ENCODE results near the gene MTFMT.

DNA sequence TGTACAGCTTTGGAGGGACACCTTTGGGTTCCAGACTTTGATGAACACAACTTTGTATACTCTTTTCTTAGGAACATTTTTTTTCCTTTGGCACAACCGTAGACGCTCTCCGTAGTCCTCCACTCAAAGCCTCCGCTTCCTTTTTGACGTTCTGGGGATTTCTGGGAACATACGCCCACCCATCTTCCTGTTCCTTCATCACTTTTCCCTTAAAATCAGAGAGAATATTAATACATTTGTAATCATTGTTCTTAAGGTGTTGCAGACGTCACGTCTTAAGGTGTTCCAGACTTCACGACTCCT is 39.3 kb downstream of the MTFMT start:
- no peak for TF ChIP-seq POLR2A (IDR thresholded peaks at IDR 0.05; ENCODE audit: borderline replicate concordance, extremely low read depth, insufficient read depth, insufficient read length)
- TF ChIP-seq, protein P1, sequence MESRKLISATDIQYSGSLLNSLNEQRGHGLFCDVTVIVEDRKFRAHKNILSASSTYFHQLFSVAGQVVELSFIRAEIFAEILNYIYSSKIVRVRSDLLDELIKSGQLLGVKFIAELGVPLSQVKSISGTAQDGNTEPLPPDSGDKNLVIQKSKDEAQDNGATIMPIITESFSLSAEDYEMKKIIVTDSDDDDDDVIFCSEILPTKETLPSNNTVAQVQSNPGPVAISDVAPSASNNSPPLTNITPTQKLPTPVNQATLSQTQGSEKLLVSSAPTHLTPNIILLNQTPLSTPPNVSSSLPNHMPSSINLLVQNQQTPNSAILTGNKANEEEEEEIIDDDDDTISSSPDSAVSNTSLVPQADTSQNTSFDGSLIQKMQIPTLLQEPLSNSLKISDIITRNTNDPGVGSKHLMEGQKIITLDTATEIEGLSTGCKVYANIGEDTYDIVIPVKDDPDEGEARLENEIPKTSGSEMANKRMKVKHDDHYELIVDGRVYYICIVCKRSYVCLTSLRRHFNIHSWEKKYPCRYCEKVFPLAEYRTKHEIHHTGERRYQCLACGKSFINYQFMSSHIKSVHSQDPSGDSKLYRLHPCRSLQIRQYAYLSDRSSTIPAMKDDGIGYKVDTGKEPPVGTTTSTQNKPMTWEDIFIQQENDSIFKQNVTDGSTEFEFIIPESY (IDR thresholded peaks at IDR 0.05; ENCODE audit: extremely low read depth, insufficient replicate concordance, low read length) = no peak
- TF ChIP-seq EZH2phosphoT487 (IDR thresholded peaks at IDR 0.05; ENCODE audit: borderline replicate concordance) = no peak
- TF ChIP-seq, protein P2, sequence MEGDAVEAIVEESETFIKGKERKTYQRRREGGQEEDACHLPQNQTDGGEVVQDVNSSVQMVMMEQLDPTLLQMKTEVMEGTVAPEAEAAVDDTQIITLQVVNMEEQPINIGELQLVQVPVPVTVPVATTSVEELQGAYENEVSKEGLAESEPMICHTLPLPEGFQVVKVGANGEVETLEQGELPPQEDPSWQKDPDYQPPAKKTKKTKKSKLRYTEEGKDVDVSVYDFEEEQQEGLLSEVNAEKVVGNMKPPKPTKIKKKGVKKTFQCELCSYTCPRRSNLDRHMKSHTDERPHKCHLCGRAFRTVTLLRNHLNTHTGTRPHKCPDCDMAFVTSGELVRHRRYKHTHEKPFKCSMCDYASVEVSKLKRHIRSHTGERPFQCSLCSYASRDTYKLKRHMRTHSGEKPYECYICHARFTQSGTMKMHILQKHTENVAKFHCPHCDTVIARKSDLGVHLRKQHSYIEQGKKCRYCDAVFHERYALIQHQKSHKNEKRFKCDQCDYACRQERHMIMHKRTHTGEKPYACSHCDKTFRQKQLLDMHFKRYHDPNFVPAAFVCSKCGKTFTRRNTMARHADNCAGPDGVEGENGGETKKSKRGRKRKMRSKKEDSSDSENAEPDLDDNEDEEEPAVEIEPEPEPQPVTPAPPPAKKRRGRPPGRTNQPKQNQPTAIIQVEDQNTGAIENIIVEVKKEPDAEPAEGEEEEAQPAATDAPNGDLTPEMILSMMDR (IDR thresholded peaks at IDR 0.05 in 2 of 3, conservative IDR thresholded peaks at IDR 0.05 in 1 of 3; ENCODE audit: borderline replicate concordance in 1 of 3, insufficient read depth in 1 of 3, low read depth in 2 of 3, low read length in 2 of 3) = no peak
- no peak for TF ChIP-seq CEBPB (IDR thresholded peaks at IDR 0.05; ENCODE audit: low read depth)
- TF ChIP-seq ELF1 (IDR thresholded peaks at IDR 0.05; ENCODE audit: borderline replicate concordance, low read depth) = no peak
- TF ChIP-seq, protein P3, sequence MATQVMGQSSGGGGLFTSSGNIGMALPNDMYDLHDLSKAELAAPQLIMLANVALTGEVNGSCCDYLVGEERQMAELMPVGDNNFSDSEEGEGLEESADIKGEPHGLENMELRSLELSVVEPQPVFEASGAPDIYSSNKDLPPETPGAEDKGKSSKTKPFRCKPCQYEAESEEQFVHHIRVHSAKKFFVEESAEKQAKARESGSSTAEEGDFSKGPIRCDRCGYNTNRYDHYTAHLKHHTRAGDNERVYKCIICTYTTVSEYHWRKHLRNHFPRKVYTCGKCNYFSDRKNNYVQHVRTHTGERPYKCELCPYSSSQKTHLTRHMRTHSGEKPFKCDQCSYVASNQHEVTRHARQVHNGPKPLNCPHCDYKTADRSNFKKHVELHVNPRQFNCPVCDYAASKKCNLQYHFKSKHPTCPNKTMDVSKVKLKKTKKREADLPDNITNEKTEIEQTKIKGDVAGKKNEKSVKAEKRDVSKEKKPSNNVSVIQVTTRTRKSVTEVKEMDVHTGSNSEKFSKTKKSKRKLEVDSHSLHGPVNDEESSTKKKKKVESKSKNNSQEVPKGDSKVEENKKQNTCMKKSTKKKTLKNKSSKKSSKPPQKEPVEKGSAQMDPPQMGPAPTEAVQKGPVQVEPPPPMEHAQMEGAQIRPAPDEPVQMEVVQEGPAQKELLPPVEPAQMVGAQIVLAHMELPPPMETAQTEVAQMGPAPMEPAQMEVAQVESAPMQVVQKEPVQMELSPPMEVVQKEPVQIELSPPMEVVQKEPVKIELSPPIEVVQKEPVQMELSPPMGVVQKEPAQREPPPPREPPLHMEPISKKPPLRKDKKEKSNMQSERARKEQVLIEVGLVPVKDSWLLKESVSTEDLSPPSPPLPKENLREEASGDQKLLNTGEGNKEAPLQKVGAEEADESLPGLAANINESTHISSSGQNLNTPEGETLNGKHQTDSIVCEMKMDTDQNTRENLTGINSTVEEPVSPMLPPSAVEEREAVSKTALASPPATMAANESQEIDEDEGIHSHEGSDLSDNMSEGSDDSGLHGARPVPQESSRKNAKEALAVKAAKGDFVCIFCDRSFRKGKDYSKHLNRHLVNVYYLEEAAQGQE (IDR thresholded peaks at IDR 0.05; ENCODE audit: low read depth) = no peak
- TF ChIP-seq JUND (IDR thresholded peaks at IDR 0.05) = no peak
- TF ChIP-seq, protein P4, sequence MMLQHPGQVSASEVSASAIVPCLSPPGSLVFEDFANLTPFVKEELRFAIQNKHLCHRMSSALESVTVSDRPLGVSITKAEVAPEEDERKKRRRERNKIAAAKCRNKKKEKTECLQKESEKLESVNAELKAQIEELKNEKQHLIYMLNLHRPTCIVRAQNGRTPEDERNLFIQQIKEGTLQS (IDR thresholded peaks at IDR 0.05) = no peak
- no peak for TF ChIP-seq RAD21 (IDR thresholded peaks at IDR 0.05; ENCODE audit: low read depth)
- no peak for TF ChIP-seq YY1 (IDR thresholded peaks at IDR 0.05; ENCODE audit: extremely low read depth, insufficient replicate concordance, low read depth, low read length)
- TF ChIP-seq, protein P5, sequence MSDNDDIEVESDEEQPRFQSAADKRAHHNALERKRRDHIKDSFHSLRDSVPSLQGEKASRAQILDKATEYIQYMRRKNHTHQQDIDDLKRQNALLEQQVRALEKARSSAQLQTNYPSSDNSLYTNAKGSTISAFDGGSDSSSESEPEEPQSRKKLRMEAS (IDR thresholded peaks at IDR 0.05) = no peak
- TF ChIP-seq EZH2 (IDR thresholded peaks at IDR 0.05) = no peak
- TF ChIP-seq TCF7L2 (IDR thresholded peaks at IDR 0.05; ENCODE audit: borderline replicate concordance, extremely low read depth, insufficient read depth, insufficient read length) = no peak

Data from HCT116 (cell line).